Immature natural killer cell (primary cell): ENCODE measurements around the gene HIVEP3. TPM values are rescaled to one million over a fixed set of nuclear protein-coding genes. Genes with fewer than 3 reads are reported as not detected.

Experiments used
- DNase-seq, 3 donors: peaks; one replicate each; pipeline ENCODE4 v3.0.0; 2022; ENCODE audit warnings: mixed read lengths in 1 of 3
- H3K27ac Mint-ChIP-seq, 6 donors: one replicate each; pipeline ENCODE4 v1.8.0; 2020; ENCODE audit warnings: mixed read lengths in 6 of 6, mild to moderate bottlenecking in 5 of 6, inconsistent platforms in 4 of 6, moderate library complexity in 3 of 6
- H3K27me3 Mint-ChIP-seq, 3 donors: one replicate each; pipeline ENCODE4 v1.8.0; 2020 to 2021; ENCODE audit warnings: low read depth in 3 of 3, mild to moderate bottlenecking in 3 of 3, mixed read lengths in 3 of 3, moderate library complexity in 3 of 3, inconsistent platforms in 1 of 3
- H3K36me3 Mint-ChIP-seq, 3 donors: one replicate each; pipeline ENCODE4 v1.8.0; 2020; ENCODE audit warnings: mixed read lengths in 3 of 3, inconsistent platforms in 2 of 3, mild to moderate bottlenecking in 2 of 3
- H3K4me1 Mint-ChIP-seq, 2 donors: one replicate each; pipeline ENCODE4 v1.8.0; 2020; ENCODE audit warnings: inconsistent platforms in 2 of 2, mild to moderate bottlenecking in 2 of 2, mixed read lengths in 2 of 2, moderate library complexity in 1 of 2
- H3K4me3 Mint-ChIP-seq, 5 donors: one replicate each; pipeline ENCODE4 v1.8.0; 2020; ENCODE audit warnings: mild to moderate bottlenecking in 5 of 5, mixed read lengths in 5 of 5, inconsistent platforms in 3 of 5, moderate library complexity in 3 of 5
- H3K9me3 Mint-ChIP-seq, 6 donors: one replicate each; pipeline ENCODE4 v1.8.0; 2020; ENCODE audit warnings: mild to moderate bottlenecking in 6 of 6, mixed read lengths in 6 of 6, inconsistent platforms in 4 of 6, moderate library complexity in 3 of 6
- polyA plus RNA-seq, 3 donors: library from polyadenylated mRNA; unstranded; fragments of 300-500 nt; fragmentation: Illumina TruSeq; gene quantifications; one replicate each; pipeline ENCODE4 v1.2.3, GENCODE V29; 2021

Gene HIVEP3
- polyA plus RNA-seq, 3 donors from 2014 or later: 9.8 to 24.1 (median 15.5) TPM

- Mint-ChIP-seq H3K36me3 (peaks cover 0 to 4% (median 0%) of the 10 kb centered on the region in 3 donors), H3K4me1 (peaks cover 81 to 87% of the 10 kb centered on the region in 2 donors), H3K4me3 (peak overlapping the region; percentile 31 to 70 (median 64)), H3K9me3 (no peaks in the 10 kb centered on the region), H3K27me3 (peaks cover 3 to 5% (median 3%) of the 10 kb centered on the region in 3 donors), H3K27ac (peak overlapping the region in 2 of 6 donors; percentile 19 to 30)
- no peak for DNase-seq
Observed at GRCh38 chr1:41679531-41679930, 239.2 kb downstream of the HIVEP3 start.

GRCh38 chr1:41678111-41678878 lies 240.4 kb downstream of the HIVEP3 start:
- Mint-ChIP-seq H3K4me3 (peak overlapping the region; percentile 4 to 68 (median 56)), H3K27me3 (peaks cover 3 to 5% (median 3%) of the 10 kb centered on the region in 3 donors), H3K27ac (peak overlapping the region in 3 of 6 donors; percentile 2 to 74 (median 20)), H3K4me1 (peaks cover 81 to 87% of the 10 kb centered on the region in 2 donors), H3K9me3 (no peaks in the 10 kb centered on the region), H3K36me3 (peaks cover 0 to 4% (median 0%) of the 10 kb centered on the region in 3 donors)
- DNase-seq: no peak

- no peak for DNase-seq
- H3K27me3 Mint-ChIP-seq: peaks cover 3 to 7% (median 3%) of the 10 kb centered on the region in 3 donors
- H3K4me1 Mint-ChIP-seq: peaks cover 81 to 87% of the 10 kb centered on the region in 2 donors
- no peak overlapping the region for H3K4me3 Mint-ChIP-seq
- no peaks in the 10 kb centered on the region for H3K9me3 Mint-ChIP-seq
- H3K27ac Mint-ChIP-seq: no peak overlapping the region
- H3K36me3 Mint-ChIP-seq: peaks cover 0 to 4% (median 0%) of the 10 kb centered on the region in 3 donors
Observed at GRCh38 chr1:41677620-41678019, 241.1 kb downstream of the HIVEP3 start.

- Mint-ChIP-seq H3K9me3 (no peaks in the 10 kb centered on the region), H3K4me1 (peaks cover 78 to 82% of the 10 kb centered on the region in 2 donors), H3K4me3 (peak overlapping the region in 2 of 5 donors; percentile 29 to 48), H3K36me3 (peaks cover 0 to 4% (median 0%) of the 10 kb centered on the region in 3 donors), H3K27ac (peak overlapping the region in 5 of 6 donors; percentile 40 to 93 (median 75)), H3K27me3 (peaks cover 3 to 7% (median 5%) of the 10 kb centered on the region in 3 donors)
- DNase-seq: no peak
Observed at GRCh38 chr1:41675401-41675800, 243.3 kb downstream of the HIVEP3 start.

GRCh38 chr1:41674522-41674921 lies 244.2 kb downstream of the HIVEP3 start:
- no peak for DNase-seq
- Mint-ChIP-seq H3K4me1 (peaks cover 72 to 77% of the 10 kb centered on the region in 2 donors), H3K9me3 (no peaks in the 10 kb centered on the region), H3K27me3 (peaks cover 3 to 8% (median 5%) of the 10 kb centered on the region in 3 donors), H3K4me3 (peak overlapping the region in 3 of 5 donors; percentile 29 to 78 (median 76)), H3K27ac (peak overlapping the region in 4 of 6 donors; percentile 82 to 94 (median 92)), H3K36me3 (peaks cover 0 to 4% (median 2%) of the 10 kb centered on the region in 3 donors)

- Mint-ChIP-seq H3K27me3 (peaks cover 3 to 8% (median 5%) of the 10 kb centered on the region in 3 donors), H3K4me1 (peaks cover 65 to 70% of the 10 kb centered on the region in 2 donors), H3K27ac (peak overlapping the region; percentile 77 to 94 (median 92)), H3K9me3 (no peaks in the 10 kb centered on the region), H3K36me3 (peaks cover 0 to 7% (median 4%) of the 10 kb centered on the region in 3 donors), H3K4me3 (peak overlapping the region; percentile 76 to 85 (median 82))
- peak in 1 of 3 donors; percentile 28 for DNase-seq
Observed at GRCh38 chr1:41673806-41674205, 244.9 kb downstream of the HIVEP3 start.

GRCh38 chr1:41673378-41673777 lies 245.3 kb downstream of the HIVEP3 start:
- Mint-ChIP-seq H3K4me3 (peak overlapping the region; percentile 76 to 85 (median 82)), H3K27me3 (peaks cover under 1 to 6% (median 5%) of the 10 kb centered on the region in 3 donors), H3K27ac (peak overlapping the region; percentile 77 to 94 (median 92)), H3K4me1 (peaks cover 61 to 65% of the 10 kb centered on the region in 2 donors), H3K36me3 (peaks cover 0 to 7% (median 4%) of the 10 kb centered on the region in 3 donors), H3K9me3 (no peaks in the 10 kb centered on the region)
- peak; percentile 51 to 63 (median 52) for DNase-seq

- DNase-seq: no peak
- H3K4me3 Mint-ChIP-seq: peak overlapping the region; percentile 76 to 85 (median 82)
- peak overlapping the region; percentile 77 to 94 (median 92) for H3K27ac Mint-ChIP-seq
- no peaks in the 10 kb centered on the region for H3K9me3 Mint-ChIP-seq
- peaks cover 55 to 60% of the 10 kb centered on the region in 2 donors for H3K4me1 Mint-ChIP-seq
- H3K36me3 Mint-ChIP-seq: peaks cover 0 to 7% (median 4%) of the 10 kb centered on the region in 3 donors
- H3K27me3 Mint-ChIP-seq: peaks cover 0 to 6% (median 5%) of the 10 kb centered on the region in 3 donors
Observed at GRCh38 chr1:41672641-41673361, 245.9 kb downstream of the HIVEP3 start.

GRCh38 chr1:41672173-41672572 lies 246.5 kb downstream of the HIVEP3 start:
- H3K4me3 Mint-ChIP-seq: peak overlapping the region in 3 of 5 donors; percentile 78 to 85 (median 85)
- DNase-seq: no peak
- H3K36me3 Mint-ChIP-seq: peaks cover 0 to 7% (median 4%) of the 10 kb centered on the region in 3 donors
- H3K9me3 Mint-ChIP-seq: no peaks in the 10 kb centered on the region
- H3K4me1 Mint-ChIP-seq: peaks cover 58% of the 10 kb centered on the region in 2 donors
- H3K27ac Mint-ChIP-seq: peak overlapping the region; percentile 77 to 93 (median 86)
- peaks cover 0 to 6% (median 5%) of the 10 kb centered on the region in 3 donors for H3K27me3 Mint-ChIP-seq

GRCh38 chr1:41671116-41671755 lies 247.5 kb downstream of the HIVEP3 start:
- H3K27ac Mint-ChIP-seq: peak overlapping the region in 3 of 6 donors; percentile 66 to 90 (median 75)
- H3K4me1 Mint-ChIP-seq: peaks cover 64 to 65% of the 10 kb centered on the region in 2 donors
- H3K4me3 Mint-ChIP-seq: peak overlapping the region in 3 of 5 donors; percentile 18 to 76 (median 60)
- no peaks in the 10 kb centered on the region for H3K9me3 Mint-ChIP-seq
- peaks cover 0 to 7% (median 4%) of the 10 kb centered on the region in 3 donors for H3K36me3 Mint-ChIP-seq
- no peak for DNase-seq
- H3K27me3 Mint-ChIP-seq: peaks cover 0 to 6% (median 4%) of the 10 kb centered on the region in 3 donors

- Mint-ChIP-seq H3K27me3 (peaks cover 0 to 6% (median 4%) of the 10 kb centered on the region in 3 donors), H3K4me3 (no peak overlapping the region), H3K9me3 (no peaks in the 10 kb centered on the region), H3K36me3 (peaks cover 0 to 7% (median 1%) of the 10 kb centered on the region in 3 donors), H3K27ac (peak overlapping the region in 4 of 6 donors; percentile 6 to 41 (median 25)), H3K4me1 (peaks cover 61 to 62% of the 10 kb centered on the region in 2 donors)
- DNase-seq: no peak
Observed at GRCh38 chr1:41670217-41670957, 248.3 kb downstream of the HIVEP3 start.

GRCh38 chr1:41668967-41669366 lies 249.8 kb downstream of the HIVEP3 start:
- DNase-seq: no peak
- H3K9me3 Mint-ChIP-seq: no peaks in the 10 kb centered on the region
- no peak overlapping the region for H3K27ac Mint-ChIP-seq
- H3K4me3 Mint-ChIP-seq: no peak overlapping the region
- peaks cover 51 to 52% of the 10 kb centered on the region in 2 donors for H3K4me1 Mint-ChIP-seq
- peaks cover 0 to 6% (median 4%) of the 10 kb centered on the region in 3 donors for H3K27me3 Mint-ChIP-seq
- peaks cover 0 to 7% (median 0%) of the 10 kb centered on the region in 3 donors for H3K36me3 Mint-ChIP-seq
